ENCODE data around the gene ITGB8. TPM values are rescaled to one million over a fixed set of nuclear protein-coding genes. Genes with fewer than 3 reads are reported as not detected.
A peak's percentile ranks its signal among the peaks of the same experiment; 100 is the strongest.

ITGB8 gene
- total RNA-seq, 1 donor from 2014 or later: 62.6 TPM

- DNase-seq (ENCODE audit: extremely low spot score in 2 of 2): no peak
- H3K4me1 ChIP-seq: peaks cover 41% of the 10 kb centered on the region
- no peaks in the 10 kb centered on the region for H3K36me3 ChIP-seq
- no peak overlapping the region for H3K4me3 ChIP-seq
- intact Hi-C loops (cut with DNase I): no loop called here
- peak overlapping the region; percentile 71 for H3K27ac ChIP-seq
- TF ChIP-seq POLR2A (IDR thresholded peaks at IDR 0.05) (no peak), POLR2AphosphoS5 (IDR thresholded peaks at IDR 0.05; ENCODE audit: insufficient read depth in 1 of 2, low read depth in 1 of 2) (peak in 1 of 2 donors; percentile 18)
- TF ChIP-seq, protein P1, sequence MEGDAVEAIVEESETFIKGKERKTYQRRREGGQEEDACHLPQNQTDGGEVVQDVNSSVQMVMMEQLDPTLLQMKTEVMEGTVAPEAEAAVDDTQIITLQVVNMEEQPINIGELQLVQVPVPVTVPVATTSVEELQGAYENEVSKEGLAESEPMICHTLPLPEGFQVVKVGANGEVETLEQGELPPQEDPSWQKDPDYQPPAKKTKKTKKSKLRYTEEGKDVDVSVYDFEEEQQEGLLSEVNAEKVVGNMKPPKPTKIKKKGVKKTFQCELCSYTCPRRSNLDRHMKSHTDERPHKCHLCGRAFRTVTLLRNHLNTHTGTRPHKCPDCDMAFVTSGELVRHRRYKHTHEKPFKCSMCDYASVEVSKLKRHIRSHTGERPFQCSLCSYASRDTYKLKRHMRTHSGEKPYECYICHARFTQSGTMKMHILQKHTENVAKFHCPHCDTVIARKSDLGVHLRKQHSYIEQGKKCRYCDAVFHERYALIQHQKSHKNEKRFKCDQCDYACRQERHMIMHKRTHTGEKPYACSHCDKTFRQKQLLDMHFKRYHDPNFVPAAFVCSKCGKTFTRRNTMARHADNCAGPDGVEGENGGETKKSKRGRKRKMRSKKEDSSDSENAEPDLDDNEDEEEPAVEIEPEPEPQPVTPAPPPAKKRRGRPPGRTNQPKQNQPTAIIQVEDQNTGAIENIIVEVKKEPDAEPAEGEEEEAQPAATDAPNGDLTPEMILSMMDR (IDR thresholded peaks at IDR 0.05): no peak
- H3K9me3 ChIP-seq: no peaks in the 10 kb centered on the region
- H3K27me3 ChIP-seq: no peaks in the 10 kb centered on the region
These were observed 111.3 kb downstream of the ITGB8 start for GRCh38 chr7:20441991-20442441.

- H3K4me3 ChIP-seq: no peak overlapping the region
- peaks cover 32% of the 10 kb centered on the region for H3K4me1 ChIP-seq
- peak in 1 of 2 donors; percentile 85 for DNase-seq (ENCODE audit: extremely low spot score in 2 of 2)
- no peaks in the 10 kb centered on the region for H3K36me3 ChIP-seq
- peak overlapping the region; percentile 71 for H3K27ac ChIP-seq
- TF ChIP-seq, protein P1 (IDR thresholded peaks at IDR 0.05): no peak
- TF ChIP-seq POLR2A (IDR thresholded peaks at IDR 0.05) (no peak), POLR2AphosphoS5 (IDR thresholded peaks at IDR 0.05; ENCODE audit: insufficient read depth in 1 of 2, low read depth in 1 of 2) (no peak)
- no peaks in the 10 kb centered on the region for H3K27me3 ChIP-seq
- intact Hi-C loops (cut with DNase I): no loop called here
- no peaks in the 10 kb centered on the region for H3K9me3 ChIP-seq
These were observed 112.3 kb downstream of the ITGB8 start for GRCh38 chr7:20442951-20443350.

DNA sequence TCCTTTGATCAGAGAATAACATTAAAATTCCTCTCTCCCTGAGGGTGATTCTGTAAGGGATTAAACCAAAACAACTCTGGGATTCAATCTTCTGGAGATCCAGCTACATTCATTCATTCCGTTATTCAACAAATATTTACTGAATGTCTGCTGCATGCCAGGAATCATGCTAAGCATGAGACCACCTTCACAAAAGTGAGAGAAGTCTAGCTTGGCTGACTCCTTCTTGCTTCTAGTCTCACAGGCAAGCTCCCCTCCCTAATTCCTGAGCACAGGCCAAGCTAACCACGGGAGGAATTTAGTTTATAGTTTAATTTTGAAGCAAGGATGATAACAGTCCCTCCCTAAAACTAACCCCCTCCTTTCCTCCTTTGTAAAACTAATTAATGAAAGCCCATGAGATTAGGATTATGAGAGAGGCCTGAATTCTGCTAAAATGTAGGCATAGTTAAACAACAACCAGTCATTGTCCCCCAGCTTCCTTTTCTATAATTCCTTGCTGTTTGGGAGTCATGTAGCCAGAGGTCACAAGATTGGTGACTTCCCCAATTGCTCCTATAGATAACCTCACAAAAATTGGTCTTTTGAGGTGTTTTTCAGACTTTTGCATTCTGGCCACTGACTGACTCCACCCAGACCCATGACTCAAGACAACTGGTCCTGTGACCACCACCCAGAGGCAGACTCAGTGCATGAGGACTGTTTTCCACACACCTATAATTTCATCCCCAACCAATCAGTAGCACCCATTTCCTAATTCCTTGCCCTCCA lies 113.5 kb downstream of the ITGB8 start:
- no peaks in the 10 kb centered on the region for H3K9me3 ChIP-seq
- no peaks in the 10 kb centered on the region for H3K27me3 ChIP-seq
- peak overlapping the region; percentile 71 for H3K27ac ChIP-seq
- TF ChIP-seq, protein P1 (IDR thresholded peaks at IDR 0.05): no peak
- TF ChIP-seq POLR2A (IDR thresholded peaks at IDR 0.05): no peak
- TF ChIP-seq POLR2AphosphoS5 (IDR thresholded peaks at IDR 0.05; ENCODE audit: insufficient read depth in 1 of 2, low read depth in 1 of 2): no peak
- no peak overlapping the region for H3K4me3 ChIP-seq
- H3K36me3 ChIP-seq: no peaks in the 10 kb centered on the region
- H3K4me1 ChIP-seq: peaks cover 27% of the 10 kb centered on the region
- intact Hi-C loops (cut with DNase I): no loop called here
- DNase-seq (ENCODE audit: extremely low spot score in 2 of 2): no peak

- Histone ChIP-seq H3K36me3 (no peaks in the 10 kb centered on the region), H3K4me3 (no peak overlapping the region), H3K27ac (no peak overlapping the region), H3K4me1 (peaks cover 23% of the 10 kb centered on the region), H3K9me3 (no peaks in the 10 kb centered on the region), H3K27me3 (no peaks in the 10 kb centered on the region)
- intact Hi-C loops (cut with DNase I): no loop called here
- TF ChIP-seq, protein P1 (IDR thresholded peaks at IDR 0.05): no peak
- TF ChIP-seq POLR2AphosphoS5 (IDR thresholded peaks at IDR 0.05; ENCODE audit: insufficient read depth in 1 of 2, low read depth in 1 of 2) (no peak), POLR2A (IDR thresholded peaks at IDR 0.05) (no peak)
- DNase-seq (ENCODE audit: extremely low spot score in 2 of 2): no peak
These were observed 116.4 kb downstream of the ITGB8 start for GRCh38 chr7:20447021-20447650.

DNA sequence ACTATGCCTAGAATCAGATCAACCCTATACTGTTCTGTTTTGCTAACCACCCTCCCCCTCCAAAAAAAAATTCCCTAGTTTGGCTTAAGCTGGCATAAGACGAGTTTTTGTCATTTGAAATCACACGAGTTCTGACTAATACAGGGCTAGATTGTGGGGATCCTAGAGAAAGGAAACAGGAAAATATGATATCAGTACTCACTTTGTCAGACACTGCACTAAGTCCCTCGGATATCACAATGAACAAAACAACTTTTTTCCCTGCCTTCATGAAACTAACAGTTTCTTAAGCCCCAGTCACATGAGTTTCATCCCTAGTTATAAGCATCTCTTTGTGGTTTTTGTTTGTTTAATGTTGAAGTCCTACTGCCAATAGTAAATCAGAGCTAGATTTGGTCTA lies 118.5 kb downstream of the ITGB8 start:
- DNase-seq (ENCODE audit: extremely low spot score in 2 of 2): no peak
- intact Hi-C loops (cut with DNase I): no loop called here
- no peaks in the 10 kb centered on the region for H3K27me3 ChIP-seq
- TF ChIP-seq POLR2AphosphoS5 (IDR thresholded peaks at IDR 0.05; ENCODE audit: insufficient read depth in 1 of 2, low read depth in 1 of 2) (no peak), POLR2A (IDR thresholded peaks at IDR 0.05) (no peak)
- TF ChIP-seq, protein P1 (IDR thresholded peaks at IDR 0.05): no peak
- peak overlapping the region; percentile 0 for H3K27ac ChIP-seq
- no peak overlapping the region for H3K4me3 ChIP-seq
- H3K36me3 ChIP-seq: no peaks in the 10 kb centered on the region
- no peaks in the 10 kb centered on the region for H3K9me3 ChIP-seq
- H3K4me1 ChIP-seq: peaks cover 5% of the 10 kb centered on the region

All from vagina (tissue), 2 donors.